Activated T-helper 2 cell treated with anti-CD3 and anti-CD28 coated beads, Interferon-gamma antibody, Interleukin-2, Interleukin-4, amounts not matched to agents 10 μg/mL and 5 μg/mL and 100 μg/mL, durations not matched to agents 14 hours and 24 hours and 36 hours (primary cell): ENCODE results near the gene PSAPL1. TPM values are rescaled to one million over a fixed set of nuclear protein-coding genes. Genes with fewer than 3 reads are reported as not detected.

Experiments used
- DNase-seq: peaks from one replicate; pipeline ENCODE4 v3.0.0; 2021; ENCODE audit warnings: low spot score
- H3K27ac Mint-ChIP-seq: one replicate; pipeline ENCODE4 v1.8.0; 2021; ENCODE audit warnings: mixed read lengths
- H3K27me3 Mint-ChIP-seq: one replicate; pipeline ENCODE4 v1.8.0; 2021; ENCODE audit warnings: low read depth, mixed read lengths
- H3K36me3 Mint-ChIP-seq: one replicate; pipeline ENCODE4 v1.8.0; 2021; ENCODE audit warnings: low read depth, mixed read lengths
- H3K4me1 Mint-ChIP-seq: one replicate; pipeline ENCODE4 v1.8.0; 2021; ENCODE audit warnings: low read depth, mixed read lengths
- H3K4me3 Mint-ChIP-seq: one replicate; pipeline ENCODE4 v1.8.0; 2021; ENCODE audit warnings: low read depth, mild to moderate bottlenecking, moderate library complexity, mixed read lengths
- H3K9me3 Mint-ChIP-seq: one replicate; pipeline ENCODE4 v1.8.0; 2021; ENCODE audit warnings: mixed read lengths
- intact Hi-C: fragments of 100-400 bp; cut with micrococcal nuclease; formaldehyde crosslinking; loops from one replicate; pipeline ENCODE4 v1.15.1; 2023
- total RNA-seq: library from RNA; stranded (reverse); gene quantifications from 2 replicates; pipeline ENCODE4 v1.2.3, GENCODE V29; 2022

Gene PSAPL1
- total RNA-seq, 1 donor from 2014 or later: not detected

DNA sequence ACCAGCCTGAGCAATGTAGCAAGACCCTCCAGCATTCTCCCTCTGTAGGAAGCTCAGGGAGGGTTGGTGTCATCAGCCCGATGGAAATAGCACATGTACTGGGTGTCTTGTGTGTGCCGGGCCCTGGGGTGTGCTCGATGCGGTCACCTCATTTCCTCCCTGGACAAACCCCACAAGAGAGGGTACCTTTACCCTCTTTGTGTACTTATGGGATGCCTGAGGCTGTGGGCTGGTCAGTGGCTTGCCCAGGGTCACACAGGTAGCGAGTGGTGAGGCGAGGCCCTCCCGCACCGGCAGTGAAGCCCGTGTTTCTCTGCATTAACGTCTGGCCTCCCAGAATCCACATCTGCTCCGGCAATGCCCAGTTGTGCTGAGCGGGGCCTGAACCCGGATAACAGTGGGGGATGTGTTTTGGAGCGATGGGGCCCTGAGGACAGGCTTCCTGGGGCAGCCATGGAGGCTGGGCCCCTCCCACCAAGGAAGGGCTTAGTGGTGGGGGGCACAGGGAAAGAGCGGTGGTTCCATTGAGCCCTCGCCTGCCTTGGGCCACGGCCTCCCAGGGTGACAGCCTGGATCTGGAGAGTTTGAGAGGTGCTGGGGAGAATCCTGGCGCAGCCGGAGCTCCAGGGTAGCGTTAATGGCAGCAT, 8.1 kb downstream of the PSAPL1 start:
- Mint-ChIP-seq H3K36me3 (no peaks in the 10 kb centered on the region), H3K27ac (no peak overlapping the region), H3K4me3 (no peak overlapping the region), H3K9me3 (no peaks in the 10 kb centered on the region), H3K27me3 (no peaks in the 10 kb centered on the region), H3K4me1 (no peaks in the 10 kb centered on the region)
- DNase-seq: no peak
- intact Hi-C loops: no loop called here

DNA sequence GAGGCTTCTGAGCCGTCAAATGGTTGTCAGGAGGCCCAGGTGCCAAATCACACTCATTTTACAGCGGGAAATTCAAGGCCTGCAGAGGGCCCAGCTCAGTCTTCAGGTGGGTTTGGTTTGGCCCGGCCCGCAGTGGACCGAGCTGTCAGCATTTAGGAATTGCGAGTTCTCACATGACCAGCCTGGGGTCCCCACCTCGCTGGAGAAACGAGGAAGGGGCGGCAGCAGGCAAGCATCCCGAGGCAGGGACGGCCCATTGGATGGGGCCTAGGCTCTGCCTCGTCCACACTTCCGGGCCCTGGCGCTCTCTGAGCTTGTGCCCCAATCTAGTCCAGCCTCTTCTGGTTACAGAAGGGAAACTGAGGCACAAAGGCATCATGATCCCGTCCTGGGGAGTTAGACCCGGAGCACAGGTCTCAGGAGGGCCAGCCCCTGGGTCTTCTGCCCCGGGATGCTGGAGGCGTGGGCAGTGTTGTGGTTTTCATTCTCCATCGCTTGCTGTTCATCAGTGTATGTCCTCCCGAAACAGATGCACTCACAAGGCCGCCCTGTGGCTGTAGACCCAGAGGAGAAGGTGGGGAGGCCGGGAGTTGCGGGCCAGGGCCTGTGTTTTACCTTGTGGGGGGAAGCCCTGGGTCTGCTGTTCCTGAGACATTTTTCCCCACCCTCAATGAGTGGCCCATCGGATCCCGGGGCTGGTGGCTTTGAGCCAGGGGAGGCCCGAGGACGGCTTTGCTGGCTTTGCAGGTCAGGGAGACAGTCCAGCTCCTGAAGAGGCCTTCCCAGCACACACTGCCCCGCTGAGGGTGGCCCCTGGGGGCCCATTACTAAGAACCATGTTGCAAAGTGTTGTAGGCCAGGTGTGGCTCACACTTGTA, 8.9 kb downstream of the PSAPL1 start:
- intact Hi-C loops: no loop called here
- no peak overlapping the region for H3K4me3 Mint-ChIP-seq
- no peak overlapping the region for H3K27ac Mint-ChIP-seq
- H3K9me3 Mint-ChIP-seq: no peaks in the 10 kb centered on the region
- H3K27me3 Mint-ChIP-seq: no peaks in the 10 kb centered on the region
- DNase-seq: no peak
- H3K4me1 Mint-ChIP-seq: no peaks in the 10 kb centered on the region
- H3K36me3 Mint-ChIP-seq: no peaks in the 10 kb centered on the region

DNA sequence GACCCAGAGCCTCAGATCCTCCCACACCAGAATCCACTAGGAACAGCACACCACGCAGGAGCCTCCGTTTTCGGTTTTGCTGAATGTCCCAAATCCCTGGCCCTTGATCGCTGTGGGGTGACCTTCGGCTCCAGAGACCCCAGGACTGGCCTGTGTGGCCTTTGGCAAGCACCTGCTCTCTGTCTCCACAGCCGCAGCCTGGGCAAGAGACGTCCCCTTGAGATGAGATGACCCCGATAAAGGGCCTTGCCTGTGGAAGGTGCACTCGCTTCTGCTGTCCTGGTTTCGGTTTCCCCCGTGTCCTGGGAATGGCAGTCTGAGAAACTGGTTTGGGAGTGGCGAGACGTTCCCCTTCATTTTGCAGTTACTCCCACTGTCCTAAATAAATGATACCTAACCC, 9.6 kb downstream of the PSAPL1 start:
- H3K36me3 Mint-ChIP-seq: no peaks in the 10 kb centered on the region
- DNase-seq: no peak

DNA sequence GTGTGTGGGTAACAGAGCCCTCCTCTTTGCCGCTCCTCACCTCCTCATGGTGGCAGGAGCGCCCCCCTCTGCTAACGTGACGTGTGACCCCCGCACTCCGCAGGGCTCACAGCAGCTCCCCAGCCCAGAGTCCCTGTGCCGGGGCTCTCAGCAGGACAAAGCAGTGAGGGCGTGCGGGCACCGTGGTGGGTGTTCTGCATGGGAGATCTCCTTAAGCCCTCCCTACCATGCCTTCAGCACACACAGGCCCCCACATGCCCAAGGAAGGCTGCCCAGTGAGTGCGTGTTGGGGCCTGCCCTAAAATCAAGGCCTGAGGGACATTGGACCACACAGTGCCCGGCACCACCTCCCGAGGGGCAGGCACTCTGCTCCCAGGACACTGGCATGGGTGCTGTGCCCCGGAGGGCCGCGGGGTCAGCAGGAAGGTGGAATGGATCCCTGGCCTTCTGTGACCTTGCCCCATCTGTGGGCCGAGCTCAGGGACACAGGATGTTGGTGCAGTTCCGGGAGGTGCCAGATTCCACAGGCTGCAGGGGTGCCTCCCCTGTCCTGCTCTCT, 10.1 kb downstream of the PSAPL1 start:
- H3K27me3 Mint-ChIP-seq: no peaks in the 10 kb centered on the region
- H3K36me3 Mint-ChIP-seq: no peaks in the 10 kb centered on the region
- H3K4me3 Mint-ChIP-seq: no peak overlapping the region
- no peak for DNase-seq
- H3K9me3 Mint-ChIP-seq: no peaks in the 10 kb centered on the region
- no peaks in the 10 kb centered on the region for H3K4me1 Mint-ChIP-seq
- intact Hi-C loops: no loop called here
- H3K27ac Mint-ChIP-seq: no peak overlapping the region

More for the DNA sequence above, 9.6 kb downstream of the PSAPL1 start:
- intact Hi-C loops: no loop called here
- no peak overlapping the region for H3K4me3 Mint-ChIP-seq
- H3K9me3 Mint-ChIP-seq: no peaks in the 10 kb centered on the region
- H3K27me3 Mint-ChIP-seq: no peaks in the 10 kb centered on the region
- H3K27ac Mint-ChIP-seq: no peak overlapping the region
- H3K4me1 Mint-ChIP-seq: no peaks in the 10 kb centered on the region

DNA sequence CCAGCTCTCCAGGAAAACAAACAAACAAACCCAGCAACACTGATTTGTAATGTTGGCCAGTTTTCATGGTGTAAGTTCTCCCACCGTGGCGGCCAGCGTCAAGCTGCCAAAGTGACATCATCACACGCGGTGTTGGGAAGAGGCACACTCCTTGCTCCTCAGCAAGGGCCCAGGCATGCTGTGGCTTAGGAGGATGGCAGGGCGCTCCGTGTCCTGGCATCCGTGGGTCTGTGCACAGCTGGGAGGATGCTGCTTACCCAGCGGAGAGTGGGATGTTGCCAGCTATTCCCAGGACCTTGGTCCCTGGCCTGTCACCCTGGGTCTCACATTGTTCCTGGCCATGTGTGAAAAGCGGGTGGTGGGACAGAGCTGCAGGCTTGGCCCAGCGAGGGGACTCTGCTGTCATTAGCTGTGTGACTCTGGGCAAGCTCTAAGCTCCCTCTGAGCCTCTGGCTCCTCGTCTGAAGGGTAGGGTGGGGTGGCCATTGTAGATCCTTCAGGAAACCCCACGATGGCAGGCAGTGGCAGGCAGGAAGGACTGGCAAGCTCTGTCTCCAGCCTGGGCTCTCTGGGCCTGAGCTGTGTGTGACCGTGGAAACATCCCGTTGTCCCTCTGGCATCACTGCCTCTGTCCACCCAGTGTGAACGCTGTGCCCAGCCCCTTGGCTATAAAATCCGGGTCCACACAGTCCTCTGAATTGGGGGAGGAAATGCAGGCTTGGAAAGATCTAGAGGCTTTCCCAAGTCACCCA, 10.8 kb downstream of the PSAPL1 start:
- Mint-ChIP-seq H3K27me3 (no peaks in the 10 kb centered on the region), H3K4me1 (no peaks in the 10 kb centered on the region), H3K9me3 (no peaks in the 10 kb centered on the region), H3K36me3 (no peaks in the 10 kb centered on the region), H3K27ac (no peak overlapping the region), H3K4me3 (no peak overlapping the region)
- no peak for DNase-seq
- intact Hi-C loops: no loop called here

DNA sequence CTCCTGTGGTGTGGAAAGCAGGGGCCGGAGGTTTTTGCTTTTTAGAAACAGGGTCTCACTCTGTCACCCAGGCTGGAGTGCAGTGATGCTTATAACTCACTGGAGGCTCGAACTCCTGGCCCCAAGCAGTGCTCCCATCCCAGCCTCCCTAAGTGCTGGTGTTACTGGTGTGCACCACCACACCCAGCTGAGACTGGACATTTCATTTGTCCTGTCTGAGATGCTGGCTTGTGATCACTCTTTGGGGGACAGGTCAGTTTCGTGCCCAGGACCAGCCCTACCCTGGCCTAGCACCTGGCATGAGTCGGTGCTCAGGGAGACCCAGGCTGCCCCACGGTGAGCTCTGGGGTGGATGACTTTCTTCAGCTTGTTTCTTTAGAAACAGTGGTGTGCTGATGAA, 11.3 kb downstream of the PSAPL1 start:
- H3K4me1 Mint-ChIP-seq: no peaks in the 10 kb centered on the region
- H3K36me3 Mint-ChIP-seq: no peaks in the 10 kb centered on the region
- H3K27me3 Mint-ChIP-seq: no peaks in the 10 kb centered on the region
- no peaks in the 10 kb centered on the region for H3K9me3 Mint-ChIP-seq
- H3K4me3 Mint-ChIP-seq: no peak overlapping the region
- no peak for DNase-seq
- H3K27ac Mint-ChIP-seq: no peak overlapping the region
- intact Hi-C loops: no loop called here

DNA sequence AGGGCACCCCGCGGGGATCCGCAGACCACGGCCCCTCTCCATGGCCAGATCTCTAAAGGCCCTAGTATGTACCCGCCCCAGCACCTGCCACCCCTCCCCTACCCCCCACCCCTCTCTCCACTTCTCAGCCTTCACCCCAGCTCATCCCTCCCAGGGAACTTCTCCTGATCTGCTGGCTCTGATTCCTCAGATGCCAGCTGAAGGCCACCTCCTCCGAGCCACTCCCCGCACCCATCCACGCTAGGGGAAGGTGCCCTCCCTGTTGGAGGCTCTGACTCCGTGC, 11.9 kb downstream of the PSAPL1 start:
- Mint-ChIP-seq H3K9me3 (no peaks in the 10 kb centered on the region), H3K27me3 (no peaks in the 10 kb centered on the region), H3K27ac (no peak overlapping the region), H3K36me3 (no peaks in the 10 kb centered on the region), H3K4me3 (no peak overlapping the region), H3K4me1 (no peaks in the 10 kb centered on the region)
- no peak for DNase-seq
- intact Hi-C loops: no loop called here

DNA sequence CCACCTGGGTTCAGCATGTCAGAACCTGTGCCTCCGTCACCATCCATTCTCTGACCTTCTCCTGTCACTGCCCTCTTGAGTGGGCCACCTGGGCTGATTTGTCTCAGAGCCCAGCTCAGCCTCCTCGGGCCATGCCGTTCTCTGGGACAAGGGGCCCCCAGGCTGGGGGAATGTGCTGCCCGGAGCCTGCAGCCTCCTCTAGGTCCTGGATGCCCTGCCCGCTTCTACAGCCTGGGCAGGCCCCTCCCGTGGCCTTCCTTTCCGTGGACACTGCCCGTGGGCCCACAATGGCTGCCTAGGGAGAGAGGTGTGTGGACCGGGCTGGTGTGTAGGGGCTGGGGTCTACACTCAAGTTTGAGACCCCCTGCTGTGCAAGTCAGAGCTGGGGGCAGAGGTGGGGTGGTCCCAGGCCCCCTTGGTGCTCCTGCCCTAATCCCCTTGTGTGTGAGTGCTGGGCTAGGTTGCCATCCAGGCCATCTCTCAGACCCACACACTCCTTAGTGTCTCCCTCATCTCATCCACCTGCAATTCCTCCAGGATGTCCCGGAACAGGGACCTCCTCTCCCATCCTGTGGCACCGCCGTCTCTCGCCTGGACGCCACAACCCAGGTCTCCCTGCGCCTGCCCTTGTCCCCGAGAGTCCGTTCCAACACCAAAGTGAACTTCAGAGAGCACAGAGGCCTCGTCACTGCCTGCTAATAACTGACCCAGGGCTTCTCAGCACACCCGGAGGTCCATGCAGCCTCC, 12.4 kb downstream of the PSAPL1 start:
- intact Hi-C loops: no loop called here
- H3K4me3 Mint-ChIP-seq: no peak overlapping the region
- no peak for DNase-seq
- no peaks in the 10 kb centered on the region for H3K36me3 Mint-ChIP-seq
- H3K4me1 Mint-ChIP-seq: no peaks in the 10 kb centered on the region
- no peak overlapping the region for H3K27ac Mint-ChIP-seq
- H3K27me3 Mint-ChIP-seq: no peaks in the 10 kb centered on the region
- H3K9me3 Mint-ChIP-seq: no peaks in the 10 kb centered on the region

DNA sequence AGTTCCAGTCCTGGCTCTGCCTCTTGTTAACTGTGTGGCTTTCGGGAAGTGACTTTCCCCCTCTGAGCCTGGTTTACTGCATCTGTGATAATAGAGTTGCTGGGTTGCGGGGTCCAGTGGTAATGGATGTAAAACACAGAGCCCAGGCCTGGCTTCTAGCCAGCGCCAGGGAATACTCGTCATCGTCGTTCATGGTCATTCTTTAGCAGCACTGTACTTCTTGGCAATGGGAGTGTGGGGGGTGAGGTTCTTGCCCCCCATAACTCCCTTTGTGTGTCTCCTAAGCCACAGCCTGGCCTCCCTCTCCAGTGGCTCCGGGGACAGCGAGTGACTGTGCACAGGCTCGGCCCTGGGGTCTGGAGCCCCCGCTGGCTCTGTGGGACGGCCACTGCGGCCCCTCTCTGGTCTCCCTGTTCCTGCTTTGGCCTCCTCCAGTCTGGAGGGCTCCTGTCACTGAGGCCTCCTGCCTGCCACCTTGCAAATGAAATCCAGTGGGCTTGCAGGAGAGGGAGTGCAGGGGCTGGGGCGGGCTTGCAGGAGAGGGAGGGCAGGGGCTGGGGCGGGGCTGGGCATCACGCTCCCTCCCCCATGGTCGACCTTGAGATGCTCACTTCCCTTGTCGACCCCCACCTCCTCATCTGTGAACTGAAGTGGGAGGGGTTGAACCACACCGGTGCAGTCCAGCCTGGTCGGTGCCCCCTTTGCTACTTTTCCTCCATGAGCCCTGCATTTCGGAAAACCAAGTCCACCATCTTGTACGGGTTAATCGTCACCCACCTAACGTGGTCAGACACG, 13.2 kb downstream of the PSAPL1 start:
- Mint-ChIP-seq H3K9me3 (no peaks in the 10 kb centered on the region), H3K4me3 (no peak overlapping the region), H3K4me1 (no peaks in the 10 kb centered on the region), H3K27me3 (no peaks in the 10 kb centered on the region), H3K36me3 (no peaks in the 10 kb centered on the region), H3K27ac (no peak overlapping the region)
- DNase-seq: no peak
- intact Hi-C loops: no loop called here

DNA sequence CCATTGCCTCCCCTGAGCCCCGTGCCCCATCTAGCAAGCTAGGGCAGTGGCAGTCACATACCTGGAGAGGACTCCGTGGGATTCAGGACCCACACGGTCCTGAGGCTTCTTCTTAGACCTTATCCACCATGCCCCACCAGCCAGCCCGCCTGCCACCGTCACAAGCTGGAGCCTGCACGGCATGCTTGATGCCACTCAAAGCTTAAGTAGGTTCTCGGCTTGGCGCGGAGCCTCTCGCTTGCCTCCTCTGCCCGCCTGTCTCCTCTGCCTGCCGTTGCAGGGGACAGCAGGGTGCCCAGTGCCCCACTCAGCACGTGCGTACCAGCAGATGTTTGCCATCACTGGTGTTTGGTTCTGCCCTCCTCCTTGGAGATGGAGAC, 14.1 kb downstream of the PSAPL1 start:
- no peaks in the 10 kb centered on the region for H3K27me3 Mint-ChIP-seq
- intact Hi-C loops: no loop called here
- H3K9me3 Mint-ChIP-seq: no peaks in the 10 kb centered on the region
- no peak overlapping the region for H3K27ac Mint-ChIP-seq
- H3K36me3 Mint-ChIP-seq: no peaks in the 10 kb centered on the region
- no peaks in the 10 kb centered on the region for H3K4me1 Mint-ChIP-seq
- no peak overlapping the region for H3K4me3 Mint-ChIP-seq
- no peak for DNase-seq

DNA sequence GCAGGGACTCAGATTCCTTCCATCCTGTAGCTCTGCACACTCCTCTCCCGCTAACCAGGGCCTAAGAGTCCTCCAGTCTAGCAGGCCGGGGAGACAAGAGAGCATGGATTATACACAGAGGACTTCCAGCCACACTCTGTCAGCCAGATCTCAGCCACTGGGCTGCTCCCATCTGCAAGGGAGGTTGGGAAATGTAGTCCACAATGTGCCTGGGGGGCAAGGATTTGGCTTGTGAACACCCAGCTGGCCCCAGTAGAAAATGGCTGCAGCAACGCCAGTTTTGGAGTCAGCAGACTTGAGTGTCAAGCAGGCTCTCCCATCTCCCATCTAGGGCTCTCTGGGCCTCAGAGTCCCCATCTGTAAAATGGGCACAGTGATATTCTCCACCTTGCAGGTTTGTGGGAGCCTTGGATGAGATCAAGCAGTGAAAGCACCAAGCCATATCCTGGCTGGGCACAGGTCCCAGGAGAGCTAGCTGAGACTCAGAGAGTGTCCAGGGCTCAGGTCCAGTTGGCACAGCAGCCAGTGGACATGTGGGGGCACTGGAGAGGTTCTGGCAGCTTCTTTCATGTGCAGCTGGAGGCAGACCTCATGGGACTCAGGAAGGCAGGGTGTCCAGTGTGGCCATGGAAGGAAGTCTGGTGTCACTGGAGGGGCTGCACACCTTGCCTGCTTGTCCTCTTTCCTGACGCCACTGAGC, 14.6 kb downstream of the PSAPL1 start:
- Mint-ChIP-seq H3K4me1 (no peaks in the 10 kb centered on the region), H3K36me3 (no peaks in the 10 kb centered on the region), H3K4me3 (no peak overlapping the region), H3K9me3 (no peaks in the 10 kb centered on the region), H3K27me3 (no peaks in the 10 kb centered on the region), H3K27ac (no peak overlapping the region)
- DNase-seq: no peak
- intact Hi-C loops: no loop called here
